ENCODE data around the gene ADORA1.

Gene ADORA1

GRCh38 chr1:203167026-203167912 lies 39.7 kb downstream of the ADORA1 start:
- Histone ChIP-seq H3K27ac (ENCODE audit: low read length) (no peak overlapping the region), H3K9me3 (ENCODE audit: control insufficient read depth in 1 of 2, low read length in 2 of 2) (no peaks in the 10 kb centered on the region), H3K27me3 (ENCODE audit: low read depth, low read length) (no peaks in the 10 kb centered on the region), H3K4me1 (ENCODE audit: control insufficient read depth in 1 of 2, insufficient read depth in 2 of 2, low read length in 2 of 2) (no peaks in the 10 kb centered on the region), H3K36me3 (ENCODE audit: control insufficient read depth in 1 of 2, insufficient read depth in 2 of 2, low read length in 2 of 2) (no peaks in the 10 kb centered on the region), H3K4me3 (ENCODE audit: low read depth in 1 of 2, low read length in 2 of 2) (no peak overlapping the region)

- Histone ChIP-seq H3K27me3 (ENCODE audit: low read depth, low read length) (no peaks in the 10 kb centered on the region), H3K9me3 (ENCODE audit: control insufficient read depth in 1 of 2, low read length in 2 of 2) (no peaks in the 10 kb centered on the region), H3K4me3 (ENCODE audit: low read depth in 1 of 2, low read length in 2 of 2) (no peak overlapping the region), H3K27ac (ENCODE audit: low read length) (no peak overlapping the region), H3K36me3 (ENCODE audit: control insufficient read depth in 1 of 2, insufficient read depth in 2 of 2, low read length in 2 of 2) (no peaks in the 10 kb centered on the region), H3K4me1 (ENCODE audit: control insufficient read depth in 1 of 2, insufficient read depth in 2 of 2, low read length in 2 of 2) (no peaks in the 10 kb centered on the region)
Observed at GRCh38 chr1:203167913-203168200, 40.3 kb downstream of the ADORA1 start.

GRCh38 chr1:203168256-203168786 lies 40.8 kb downstream of the ADORA1 start:
- Histone ChIP-seq H3K4me1 (ENCODE audit: control insufficient read depth in 1 of 2, insufficient read depth in 2 of 2, low read length in 2 of 2) (no peaks in the 10 kb centered on the region), H3K27ac (ENCODE audit: low read length) (no peak overlapping the region), H3K4me3 (ENCODE audit: low read depth in 1 of 2, low read length in 2 of 2) (no peak overlapping the region), H3K9me3 (ENCODE audit: control insufficient read depth in 1 of 2, low read length in 2 of 2) (no peaks in the 10 kb centered on the region), H3K27me3 (ENCODE audit: low read depth, low read length) (no peaks in the 10 kb centered on the region), H3K36me3 (ENCODE audit: control insufficient read depth in 1 of 2, insufficient read depth in 2 of 2, low read length in 2 of 2) (no peaks in the 10 kb centered on the region)

- H3K27me3 ChIP-seq (ENCODE audit: low read depth, low read length): no peaks in the 10 kb centered on the region
- no peaks in the 10 kb centered on the region for H3K36me3 ChIP-seq (ENCODE audit: control insufficient read depth in 1 of 2, insufficient read depth in 2 of 2, low read length in 2 of 2)
- no peak overlapping the region for H3K4me3 ChIP-seq (ENCODE audit: low read depth in 1 of 2, low read length in 2 of 2)
- no peaks in the 10 kb centered on the region for H3K4me1 ChIP-seq (ENCODE audit: control insufficient read depth in 1 of 2, insufficient read depth in 2 of 2, low read length in 2 of 2)
- H3K9me3 ChIP-seq (ENCODE audit: control insufficient read depth in 1 of 2, low read length in 2 of 2): no peaks in the 10 kb centered on the region
- no peak overlapping the region for H3K27ac ChIP-seq (ENCODE audit: low read length)
Observed at GRCh38 chr1:203168991-203169390, 41.5 kb downstream of the ADORA1 start.

GRCh38 chr1:203169770-203170520 lies 42.4 kb downstream of the ADORA1 start:
- Histone ChIP-seq H3K36me3 (ENCODE audit: control insufficient read depth in 1 of 2, insufficient read depth in 2 of 2, low read length in 2 of 2) (no peaks in the 10 kb centered on the region), H3K4me1 (ENCODE audit: control insufficient read depth in 1 of 2, insufficient read depth in 2 of 2, low read length in 2 of 2) (no peaks in the 10 kb centered on the region), H3K4me3 (ENCODE audit: low read depth in 1 of 2, low read length in 2 of 2) (no peak overlapping the region), H3K27me3 (ENCODE audit: low read depth, low read length) (no peaks in the 10 kb centered on the region), H3K9me3 (ENCODE audit: control insufficient read depth in 1 of 2, low read length in 2 of 2) (no peaks in the 10 kb centered on the region), H3K27ac (ENCODE audit: low read length) (no peak overlapping the region)

GRCh38 chr1:203170625-203171330 lies 43.3 kb downstream of the ADORA1 start:
- Histone ChIP-seq H3K27ac (ENCODE audit: low read length) (no peak overlapping the region), H3K36me3 (ENCODE audit: control insufficient read depth in 1 of 2, insufficient read depth in 2 of 2, low read length in 2 of 2) (no peaks in the 10 kb centered on the region), H3K27me3 (ENCODE audit: low read depth, low read length) (no peaks in the 10 kb centered on the region), H3K9me3 (ENCODE audit: control insufficient read depth in 1 of 2, low read length in 2 of 2) (no peaks in the 10 kb centered on the region), H3K4me3 (ENCODE audit: low read depth in 1 of 2, low read length in 2 of 2) (no peak overlapping the region), H3K4me1 (ENCODE audit: control insufficient read depth in 1 of 2, insufficient read depth in 2 of 2, low read length in 2 of 2) (no peaks in the 10 kb centered on the region)

GRCh38 chr1:203171341-203172183 lies 44.0 kb downstream of the ADORA1 start:
- H3K36me3 ChIP-seq (ENCODE audit: control insufficient read depth in 1 of 2, insufficient read depth in 2 of 2, low read length in 2 of 2): no peaks in the 10 kb centered on the region
- H3K4me1 ChIP-seq (ENCODE audit: control insufficient read depth in 1 of 2, insufficient read depth in 2 of 2, low read length in 2 of 2): no peaks in the 10 kb centered on the region
- no peak overlapping the region for H3K27ac ChIP-seq (ENCODE audit: low read length)
- H3K9me3 ChIP-seq (ENCODE audit: control insufficient read depth in 1 of 2, low read length in 2 of 2): no peaks in the 10 kb centered on the region
- no peaks in the 10 kb centered on the region for H3K27me3 ChIP-seq (ENCODE audit: low read depth, low read length)
- no peak overlapping the region for H3K4me3 ChIP-seq (ENCODE audit: low read depth in 1 of 2, low read length in 2 of 2)

GRCh38 chr1:203172184-203173010 lies 44.9 kb downstream of the ADORA1 start:
- Histone ChIP-seq H3K27ac (ENCODE audit: low read length) (no peak overlapping the region), H3K36me3 (ENCODE audit: control insufficient read depth in 1 of 2, insufficient read depth in 2 of 2, low read length in 2 of 2) (no peaks in the 10 kb centered on the region), H3K4me1 (ENCODE audit: control insufficient read depth in 1 of 2, insufficient read depth in 2 of 2, low read length in 2 of 2) (no peaks in the 10 kb centered on the region), H3K9me3 (ENCODE audit: control insufficient read depth in 1 of 2, low read length in 2 of 2) (no peaks in the 10 kb centered on the region), H3K4me3 (ENCODE audit: low read depth in 1 of 2, low read length in 2 of 2) (no peak overlapping the region), H3K27me3 (ENCODE audit: low read depth, low read length) (no peaks in the 10 kb centered on the region)

GRCh38 chr1:203173011-203173555 lies 45.6 kb downstream of the ADORA1 start:
- Histone ChIP-seq H3K9me3 (ENCODE audit: control insufficient read depth in 1 of 2, low read length in 2 of 2) (no peaks in the 10 kb centered on the region), H3K27me3 (ENCODE audit: low read depth, low read length) (no peaks in the 10 kb centered on the region), H3K36me3 (ENCODE audit: control insufficient read depth in 1 of 2, insufficient read depth in 2 of 2, low read length in 2 of 2) (no peaks in the 10 kb centered on the region), H3K4me1 (ENCODE audit: control insufficient read depth in 1 of 2, insufficient read depth in 2 of 2, low read length in 2 of 2) (no peaks in the 10 kb centered on the region), H3K27ac (ENCODE audit: low read length) (no peak overlapping the region), H3K4me3 (ENCODE audit: low read depth in 1 of 2, low read length in 2 of 2) (no peak overlapping the region)

GRCh38 chr1:203173566-203173965 lies 46.0 kb downstream of the ADORA1 start:
- Histone ChIP-seq H3K36me3 (ENCODE audit: control insufficient read depth in 1 of 2, insufficient read depth in 2 of 2, low read length in 2 of 2) (no peaks in the 10 kb centered on the region), H3K27me3 (ENCODE audit: low read depth, low read length) (no peaks in the 10 kb centered on the region), H3K9me3 (ENCODE audit: control insufficient read depth in 1 of 2, low read length in 2 of 2) (no peaks in the 10 kb centered on the region), H3K4me3 (ENCODE audit: low read depth in 1 of 2, low read length in 2 of 2) (no peak overlapping the region), H3K27ac (ENCODE audit: low read length) (no peak overlapping the region), H3K4me1 (ENCODE audit: control insufficient read depth in 1 of 2, insufficient read depth in 2 of 2, low read length in 2 of 2) (no peaks in the 10 kb centered on the region)
